Iris pigment epithelial cell (primary cell): ENCODE results near the gene ANKRD49.
A peak's percentile ranks its signal among the peaks of the same experiment; 100 is the strongest.

ENCODE experiments used
- DNase-seq: peaks from one replicate; pipeline ENCODE4 v3.0.0-alpha.2; 2011; ENCODE audit warnings: low read depth

ANKRD49 gene

DNA sequence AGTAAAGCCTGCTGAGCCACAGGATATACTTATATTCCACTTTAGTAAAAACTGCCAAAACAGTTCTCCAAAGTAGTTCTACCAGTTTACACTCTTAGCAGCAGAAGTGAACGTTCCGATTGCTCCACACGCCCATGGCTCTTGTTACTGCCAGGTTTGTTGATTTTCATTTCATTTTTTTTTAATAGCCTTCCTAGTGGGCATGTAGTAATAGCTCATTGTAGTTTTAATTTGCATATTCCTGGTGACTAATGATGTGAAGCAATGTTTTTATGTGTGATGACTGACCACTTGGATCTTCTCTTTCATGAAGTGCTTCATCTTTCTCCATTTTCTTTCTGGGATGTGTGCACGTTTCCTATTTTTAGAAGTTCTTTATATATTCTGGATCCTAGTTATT lies 13.7 kb downstream of the ANKRD49 start:
- no peak for DNase-seq

DNA sequence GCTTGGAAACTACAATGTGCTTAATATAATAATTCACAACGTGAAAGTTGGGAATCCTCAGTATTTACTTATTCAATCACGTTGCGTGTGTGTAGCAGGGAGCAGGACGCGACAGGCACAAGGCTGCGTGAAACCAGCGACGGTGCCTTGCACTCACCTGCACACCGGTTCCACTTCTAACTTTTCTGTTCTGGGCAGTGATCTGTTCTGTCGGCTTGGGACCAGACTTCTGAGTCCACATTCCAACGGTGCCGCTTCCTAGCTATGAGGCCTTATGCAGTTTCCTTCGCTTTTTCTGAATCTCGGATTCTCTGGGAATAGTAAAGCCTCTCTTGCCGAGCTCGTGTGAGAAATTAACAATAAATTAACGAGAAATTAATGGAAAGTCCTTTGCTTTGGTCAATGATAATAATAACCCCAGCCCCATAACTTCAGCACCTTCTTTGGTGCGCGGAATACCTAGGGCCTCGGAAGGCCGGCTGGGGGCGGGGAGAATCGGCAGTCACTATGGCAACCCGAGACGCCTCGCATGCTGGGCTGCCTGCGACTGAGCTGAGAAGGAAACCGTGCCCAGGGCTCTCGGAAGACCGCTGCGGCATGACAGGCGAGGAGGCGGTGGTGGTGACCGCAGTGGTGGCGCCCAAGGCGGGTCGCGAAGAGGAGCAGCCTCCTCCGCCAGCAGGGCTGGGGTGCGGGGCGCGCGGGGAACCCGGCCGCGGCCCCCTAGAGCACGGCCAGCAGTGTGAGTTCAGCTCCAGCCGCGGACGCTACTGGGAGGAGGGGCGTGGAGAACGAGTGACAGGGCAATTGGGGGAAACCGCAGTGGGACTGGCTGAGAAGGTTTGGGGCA lies 18.4 kb downstream of the ANKRD49 start, which contains the start of gene C11orf97:
Gene C11orf97 (plus strand): TSS at position 530 of the 850 bp plus-strand sequence. CDS start 68 bp downstream, at position 598.
- peak; percentile 39 for DNase-seq

GRCh38 chr11:94513091-94513490 lies 19.3 kb downstream of the ANKRD49 start:
- DNase-seq, result no peak

GRCh38 chr11:94515398-94515797 lies 21.6 kb downstream of the ANKRD49 start:
- DNase-seq, result no peak

- DNase-seq, result no peak
Observed at GRCh38 chr11:94516725-94517124, 22.9 kb downstream of the ANKRD49 start.

- DNase-seq, result no peak
Observed at GRCh38 chr11:94518300-94518699, 24.5 kb downstream of the ANKRD49 start.

- DNase-seq, result peak; percentile 33
Observed at GRCh38 chr11:94519478-94520084, 25.8 kb downstream of the ANKRD49 start.

- DNase-seq, result peak; percentile 34
Observed at GRCh38 chr11:94521684-94522083, 27.9 kb downstream of the ANKRD49 start.

DNA sequence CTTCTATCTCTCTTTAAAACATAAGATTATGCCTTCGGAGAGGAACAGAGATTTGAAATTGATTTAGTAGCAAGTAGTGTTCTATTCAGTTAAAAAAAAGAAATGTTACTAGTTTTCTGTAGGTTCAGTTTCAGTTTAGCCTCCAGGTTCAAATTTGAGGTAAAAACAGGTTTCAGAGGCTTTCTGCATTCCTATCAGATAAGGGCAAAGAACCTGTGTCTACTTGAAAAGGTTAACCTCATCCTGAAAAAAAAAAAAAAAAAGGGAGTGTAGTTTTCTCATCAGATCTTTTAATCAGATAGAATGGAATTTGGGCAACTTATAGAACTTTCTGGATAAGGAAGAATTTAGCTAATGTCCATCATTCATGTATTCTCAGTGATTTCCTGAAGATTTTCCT lies 30.6 kb downstream of the ANKRD49 start:
- no peak for DNase-seq

DNA sequence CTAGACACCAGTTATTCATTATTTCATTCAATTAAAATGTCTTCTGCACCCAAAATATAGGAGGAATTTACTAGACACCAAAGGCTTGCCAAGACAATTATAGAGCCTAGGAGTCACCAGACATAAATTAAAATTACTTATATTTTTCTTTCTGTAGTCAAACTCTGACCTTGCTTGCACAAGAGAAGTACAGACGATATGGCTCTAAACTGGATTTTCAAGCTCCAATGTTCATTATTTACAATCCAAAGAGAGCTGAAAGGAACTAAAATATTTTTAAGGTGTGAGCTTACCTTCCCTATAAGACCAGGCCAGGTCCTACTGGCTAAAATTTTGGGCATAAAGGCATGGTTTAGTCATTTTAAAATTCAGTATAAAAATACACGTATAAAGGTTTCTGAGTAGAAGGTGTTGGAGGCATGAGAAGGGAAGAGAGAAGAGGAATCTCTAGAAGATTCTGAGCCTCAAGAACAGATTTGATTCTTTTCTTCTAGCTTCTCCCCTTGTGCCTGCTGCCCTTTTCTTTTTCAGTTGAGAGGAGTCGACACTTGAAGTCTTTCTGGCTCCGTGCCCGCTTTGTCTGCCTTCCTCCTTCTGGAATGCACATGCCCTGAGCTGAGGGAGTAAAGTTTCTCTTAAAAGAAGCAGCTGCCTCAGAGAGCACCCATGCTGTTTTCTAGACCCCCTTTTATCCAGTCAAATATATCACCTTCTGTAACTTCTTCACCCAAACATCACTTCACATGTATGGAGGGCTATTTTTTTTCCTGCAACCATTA lies 32.0 kb downstream of the ANKRD49 start:
- DNase-seq, result peak; percentile 73

DNA sequence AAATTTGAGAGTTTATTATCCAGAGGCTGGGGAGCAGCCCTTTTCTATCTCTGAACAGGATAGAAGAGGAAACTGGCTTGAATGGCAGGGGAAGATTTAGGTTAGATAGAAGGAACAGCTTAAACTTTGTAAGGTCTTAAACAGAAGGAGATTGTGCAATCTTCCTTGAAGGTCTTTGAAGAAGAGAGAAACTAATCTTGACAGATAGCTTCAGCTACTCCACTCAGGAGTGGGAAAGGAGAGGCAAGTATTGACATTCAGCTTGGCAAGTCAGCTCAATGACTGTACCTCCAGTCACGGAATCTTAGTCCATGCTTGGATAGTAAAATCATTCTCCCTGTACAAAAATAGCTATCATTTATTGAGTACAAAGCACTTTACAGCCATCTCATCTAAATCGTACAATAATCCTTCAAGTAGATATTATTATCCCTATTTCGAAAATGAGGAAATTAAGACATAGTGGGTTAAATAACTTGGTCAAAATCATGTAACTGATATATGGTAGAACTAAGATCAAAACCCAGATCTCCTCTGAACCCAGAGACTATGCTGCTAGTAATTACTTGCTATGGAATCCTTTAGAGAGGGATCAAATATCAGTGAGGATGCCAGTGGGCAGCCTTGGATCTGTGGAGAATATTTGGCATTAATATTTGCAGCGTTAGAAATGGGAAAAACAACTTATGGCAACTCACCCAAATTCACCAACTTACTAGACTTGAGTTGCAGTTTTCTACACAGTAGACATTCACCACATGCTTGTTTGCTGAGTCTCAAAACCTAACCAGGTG lies 33.1 kb downstream of the ANKRD49 start:
- no peak for DNase-seq

- no peak for DNase-seq
Observed at GRCh38 chr11:94528551-94528950, 34.8 kb downstream of the ANKRD49 start.

DNA sequence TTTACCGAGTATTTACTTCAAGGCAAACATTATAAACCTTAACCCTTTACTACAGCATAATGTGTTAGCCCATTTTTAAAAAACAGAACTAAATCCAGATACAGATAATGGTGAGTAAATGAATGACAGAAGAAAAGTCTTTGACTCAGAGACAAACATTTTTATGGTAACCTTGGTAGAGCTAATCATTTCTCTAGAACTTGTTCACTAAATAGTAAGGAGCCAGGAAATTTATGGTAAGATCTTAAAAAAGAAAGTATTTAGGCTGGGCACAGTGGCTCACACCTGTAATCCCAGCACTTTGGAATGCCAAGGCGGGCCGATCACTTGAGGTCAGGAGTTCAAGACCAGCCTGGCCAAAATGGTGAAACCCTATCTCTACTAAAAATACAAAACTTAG lies 38.4 kb downstream of the ANKRD49 start:
- no peak for DNase-seq

DNA sequence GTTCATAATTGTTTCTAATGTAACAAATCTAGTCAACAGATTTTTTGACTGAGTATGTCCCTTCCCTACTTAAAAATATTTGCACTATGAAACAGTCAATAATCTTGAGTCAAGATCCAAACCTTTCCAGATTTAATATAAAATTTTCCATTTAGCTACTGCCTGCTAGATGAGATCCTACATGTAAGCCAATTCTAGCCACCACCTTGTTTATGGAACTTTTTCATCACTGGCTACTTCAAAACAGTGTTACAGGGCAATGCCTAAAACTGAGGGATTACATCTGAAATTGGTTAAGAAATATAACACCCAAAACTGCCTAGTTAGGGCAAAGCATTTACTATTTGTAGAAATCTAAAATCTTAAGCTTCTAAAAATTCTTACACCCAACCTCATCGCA lies 39.4 kb downstream of the ANKRD49 start:
- no peak for DNase-seq

DNA sequence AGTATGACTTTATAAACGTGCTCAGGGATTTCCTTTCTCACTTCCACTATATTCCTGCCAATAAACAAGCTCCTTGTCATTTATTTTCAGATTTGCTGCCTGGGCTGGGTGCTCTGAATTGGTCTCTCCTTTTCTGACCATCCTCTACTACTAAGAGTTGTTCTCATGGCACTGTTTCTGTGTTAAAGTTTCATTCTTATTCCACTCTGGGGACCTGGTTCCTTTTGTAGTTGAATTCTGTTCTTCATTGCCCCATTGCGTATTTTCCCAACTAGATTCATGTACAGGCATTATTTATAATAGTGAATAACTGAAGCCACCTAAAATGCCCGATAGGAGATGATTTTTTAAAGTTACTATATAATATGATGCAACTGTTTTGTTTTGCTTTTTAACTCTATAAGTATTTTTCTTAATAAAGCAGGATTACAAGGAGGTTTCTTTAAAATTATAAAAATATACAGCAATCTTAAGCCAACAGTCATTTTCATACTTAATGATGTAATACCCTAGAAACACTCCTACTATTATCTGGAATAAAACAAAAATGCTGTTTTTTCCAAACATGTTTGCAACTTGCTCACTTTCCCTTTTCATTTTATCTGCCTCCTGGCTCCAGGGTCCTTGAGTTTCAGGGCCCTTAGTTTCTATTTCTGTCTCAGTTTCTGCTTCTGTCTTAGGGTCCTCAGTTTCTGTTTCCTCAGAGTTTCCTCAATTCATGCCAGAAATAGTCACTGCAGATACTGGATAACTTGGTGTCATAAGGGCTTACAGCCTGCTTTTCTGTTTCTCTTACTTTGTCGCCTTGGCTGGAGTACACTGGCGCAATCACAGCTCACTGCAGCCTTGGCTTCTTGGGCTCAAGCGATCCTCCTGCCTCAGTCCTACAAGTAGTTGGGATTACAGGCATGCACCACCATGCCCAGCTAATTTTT lies 40.2 kb downstream of the ANKRD49 start:
- no peak for DNase-seq

- DNase-seq, result no peak
Observed at GRCh38 chr11:94536386-94536785, 42.6 kb downstream of the ANKRD49 start.

- peak; percentile 85 for DNase-seq
Observed at GRCh38 chr11:94537031-94537600, 43.3 kb downstream of the ANKRD49 start.

GRCh38 chr11:94539420-94539819 lies 45.6 kb downstream of the ANKRD49 start:
- no peak for DNase-seq

- peak; percentile 86 for DNase-seq
Observed at GRCh38 chr11:94543695-94544645, 50.2 kb downstream of the ANKRD49 start, which contains the start of gene FUT4. Gene FUT4 (plus strand): TSS chr11:94543921. CDS start chr11:94544134, 213 bp downstream.
